Endothelial cell of umbilical vein (primary cell): ENCODE results near the gene ACADVL.

Source experiments
- CTCF ChIP-seq, 2 donors: IDR thresholded peaks; 1 replicate in 1 of 2; 2 replicates in 1 of 2; pipeline ENCODE4 v1.5.1; 2011; ENCODE audit warnings: low read length in 2 of 2, mild to moderate bottlenecking in 2 of 2, moderate library complexity in 2 of 2, control low read depth in 1 of 2, inconsistent platforms in 1 of 2, low read depth in 1 of 2; ENCODE audit not compliant: insufficient read depth in 1 of 2; ENCODE audit errors: extremely low read depth in 1 of 2
- EZH2 ChIP-seq: IDR thresholded peaks from 2 replicates; pipeline ENCODE4 v1.6.1; 2012; ENCODE audit warnings: borderline replicate concordance, low read depth, mild to moderate bottlenecking, moderate library complexity, low read length, inconsistent platforms; ENCODE audit not compliant: severe bottlenecking
- GATA2 ChIP-seq: IDR thresholded peaks from 2 replicates; pipeline ENCODE4 v1.7.0; 2011; ENCODE audit warnings: low read depth, mild to moderate bottlenecking, moderate library complexity, mixed read lengths, low read length; ENCODE audit not compliant: insufficient read length, insufficient read depth
- JUN ChIP-seq: IDR thresholded peaks from 2 replicates; pipeline ENCODE4 v1.6.1; 2011; ENCODE audit warnings: borderline replicate concordance, low read depth; ENCODE audit not compliant: insufficient read length, insufficient read depth
- POLR2A ChIP-seq: IDR thresholded peaks from 2 replicates; pipeline ENCODE4 v1.6.1; 2012; ENCODE audit warnings: low read depth, mild to moderate bottlenecking, control low read depth, low read length
- POLR2AphosphoS5 ChIP-seq: IDR thresholded peaks from 2 replicates; pipeline ENCODE4 v1.6.1; 2012; ENCODE audit warnings: low read depth, mild to moderate bottlenecking, control low read depth, low read length, moderate library complexity; ENCODE audit not compliant: insufficient read depth
- TF ChIP-seq, protein P1 (sequence below): IDR thresholded peaks from 2 replicates; pipeline ENCODE4 v1.6.1; 2011; ENCODE audit not compliant: insufficient read depth, insufficient read length

- TF ChIP-seq EZH2 (no peak), CTCF (IDR thresholded peaks at IDR 0.05; ENCODE audit: extremely low read depth in 1 of 2, insufficient read depth in 1 of 2, low read depth in 1 of 2, low read length in 2 of 2) (no peak), POLR2A (no peak), POLR2AphosphoS5 (no peak), GATA2 (no peak), JUN (no peak)
- TF ChIP-seq, protein P1, sequence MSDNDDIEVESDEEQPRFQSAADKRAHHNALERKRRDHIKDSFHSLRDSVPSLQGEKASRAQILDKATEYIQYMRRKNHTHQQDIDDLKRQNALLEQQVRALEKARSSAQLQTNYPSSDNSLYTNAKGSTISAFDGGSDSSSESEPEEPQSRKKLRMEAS = no peak
These were observed 36.2 kb upstream of the ACADVL start for GRCh38 chr17:7183433-7184090.
